HG03558 (cell line): ENCODE measurements around the gene GSDMA.

Experiments used
- ATAC-seq: cut with Tn5 transposase; IDR thresholded peaks from one replicate; pipeline ENCODE4 v1.9.1; 2021; ENCODE audit warnings: moderate number of reproducible peaks; ENCODE audit not compliant: unreplicated experiment; ENCODE audit errors: extremely low read depth

The GSDMA gene

DNA sequence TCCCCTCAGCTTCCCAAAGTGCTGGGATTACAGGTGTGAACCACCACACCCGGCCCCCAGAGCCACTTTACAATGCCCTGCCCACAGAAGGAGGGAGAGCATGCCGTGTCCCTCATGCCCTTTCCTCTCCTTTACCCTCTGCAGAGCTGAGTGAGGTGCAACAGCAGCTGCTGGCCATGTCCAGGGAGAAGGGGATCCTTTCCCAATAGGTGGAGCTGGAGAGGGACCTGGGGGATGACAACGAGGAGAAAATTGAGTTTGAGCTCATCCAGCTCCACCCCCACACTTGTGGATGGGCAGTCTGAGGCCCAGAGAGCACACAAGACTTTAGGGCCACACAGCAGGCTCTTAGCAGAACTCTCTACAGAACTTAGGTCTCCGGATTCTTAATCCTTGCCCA is 7.9 kb upstream of the GSDMA start:
- no peak for ATAC-seq

DNA sequence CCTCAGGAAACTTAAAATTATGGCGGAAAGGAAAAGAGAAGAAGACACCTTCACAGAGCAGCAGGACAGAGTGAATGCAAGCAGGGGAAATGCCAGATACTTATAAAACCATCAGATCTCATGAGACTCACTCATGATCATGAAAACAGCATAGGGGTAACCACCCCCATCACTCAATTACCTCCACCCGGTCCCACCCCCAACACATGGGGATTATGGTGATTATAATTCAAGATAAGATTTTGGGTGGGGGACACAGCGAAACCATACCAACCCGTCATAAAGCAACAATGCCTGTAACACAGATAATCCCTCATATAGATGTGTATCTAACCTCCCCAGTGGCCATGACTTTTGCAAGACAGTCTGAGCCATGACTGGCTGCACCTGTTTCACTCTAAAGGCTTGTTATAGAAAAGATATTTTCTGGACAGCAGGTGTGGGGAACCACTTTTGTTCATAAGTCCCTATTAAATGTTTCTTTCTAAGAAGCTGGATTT is 7.0 kb upstream of the GSDMA start:
- no peak for ATAC-seq

DNA sequence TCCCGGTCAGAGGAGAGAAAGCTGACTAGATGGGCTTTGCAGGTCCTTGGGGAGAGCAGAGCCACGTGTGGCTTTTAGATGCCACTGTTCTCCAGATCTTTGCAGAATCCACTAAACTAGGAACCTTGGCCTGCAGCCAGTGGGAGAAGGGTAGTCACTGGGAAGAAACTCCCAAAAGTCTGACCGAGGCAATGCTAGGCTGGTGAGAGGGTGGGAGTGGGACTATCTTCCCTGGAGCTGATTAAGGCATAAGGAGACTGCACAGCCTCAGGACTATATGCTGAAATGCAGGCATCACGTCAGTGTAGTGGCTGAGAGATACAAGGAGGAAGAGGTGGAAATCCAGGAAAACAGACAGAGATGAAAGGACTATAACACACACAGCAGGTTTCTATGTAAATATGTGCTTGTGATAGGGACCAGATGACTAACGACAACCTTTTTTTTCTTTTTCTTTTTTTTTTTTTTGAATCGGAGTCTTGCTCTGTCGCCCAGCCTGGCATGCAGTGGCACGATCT is 2.2 kb upstream of the GSDMA start:
- no peak for ATAC-seq

DNA sequence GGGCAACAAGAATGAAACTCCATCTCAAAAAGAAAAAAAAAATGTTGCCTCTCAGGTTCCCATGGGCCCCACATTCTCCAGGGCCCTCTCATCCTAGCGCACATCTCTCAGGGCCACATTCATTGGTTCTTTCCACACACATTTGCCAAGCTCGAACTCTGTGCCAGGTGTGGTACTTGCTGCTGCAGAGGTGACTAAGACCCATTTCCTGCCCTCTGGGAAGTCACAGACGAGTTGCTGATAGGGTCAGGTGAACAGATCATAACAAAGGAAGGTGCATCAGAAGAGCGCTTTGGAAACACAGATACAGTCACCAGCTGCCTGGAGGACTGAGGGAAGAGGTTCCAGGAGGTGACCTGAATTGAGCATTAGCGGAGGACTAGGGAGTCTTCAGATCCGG is 1.0 kb downstream of the GSDMA start:
- no peak for ATAC-seq

DNA sequence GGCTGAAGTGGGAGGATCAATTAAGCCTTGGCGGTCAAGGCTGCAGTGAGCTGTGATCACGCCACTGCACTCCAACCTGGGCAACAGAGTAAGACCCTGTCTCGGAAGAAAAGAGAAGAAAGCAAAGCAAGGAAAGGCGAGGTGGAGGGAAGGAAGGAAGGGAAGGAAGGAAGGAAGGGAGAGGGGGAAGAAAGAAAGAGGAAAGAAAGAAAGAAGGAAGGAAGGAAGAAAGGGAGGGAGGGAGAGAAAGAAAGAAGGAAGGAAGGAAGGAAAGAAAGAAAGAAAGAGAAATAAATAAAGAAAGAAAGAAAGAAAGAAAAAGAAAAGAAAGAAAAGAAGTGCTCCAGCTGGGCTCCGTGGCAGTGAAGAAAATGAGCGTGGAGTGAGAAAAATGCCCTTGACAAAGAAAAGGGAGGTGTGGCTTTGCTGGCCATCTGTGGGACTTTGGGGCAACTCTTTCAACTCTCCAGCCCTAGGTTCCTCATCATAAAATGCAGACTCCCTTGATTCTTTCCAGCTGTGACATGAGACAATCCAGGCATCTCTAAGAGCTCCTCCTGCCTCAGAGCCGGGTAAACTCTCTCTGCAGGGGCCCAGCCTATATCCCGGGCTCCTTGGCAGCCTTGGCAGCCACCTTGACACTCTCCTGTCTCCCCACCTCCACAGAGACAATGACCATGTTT is 2.4 kb downstream of the GSDMA start:
- no peak for ATAC-seq

DNA sequence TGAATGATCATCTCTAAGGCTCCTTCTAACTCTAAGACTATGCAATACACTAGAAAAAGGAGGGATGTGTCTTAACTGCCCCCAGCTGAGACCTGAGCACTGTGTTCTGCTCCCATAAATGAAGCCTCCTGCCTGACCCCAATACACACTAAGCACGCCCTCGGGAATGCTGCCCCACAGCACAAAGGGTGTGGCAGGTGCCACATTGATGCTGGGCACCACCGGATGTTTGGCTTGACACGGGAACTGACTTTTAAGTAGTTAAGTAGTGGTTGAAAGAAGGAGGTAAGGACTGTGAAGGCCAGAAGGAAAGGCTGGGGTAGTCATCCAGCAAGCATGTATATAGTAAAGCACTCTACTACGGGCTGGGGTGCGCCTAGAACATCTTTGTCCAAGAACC is 4.0 kb downstream of the GSDMA start:
- no peak for ATAC-seq

DNA sequence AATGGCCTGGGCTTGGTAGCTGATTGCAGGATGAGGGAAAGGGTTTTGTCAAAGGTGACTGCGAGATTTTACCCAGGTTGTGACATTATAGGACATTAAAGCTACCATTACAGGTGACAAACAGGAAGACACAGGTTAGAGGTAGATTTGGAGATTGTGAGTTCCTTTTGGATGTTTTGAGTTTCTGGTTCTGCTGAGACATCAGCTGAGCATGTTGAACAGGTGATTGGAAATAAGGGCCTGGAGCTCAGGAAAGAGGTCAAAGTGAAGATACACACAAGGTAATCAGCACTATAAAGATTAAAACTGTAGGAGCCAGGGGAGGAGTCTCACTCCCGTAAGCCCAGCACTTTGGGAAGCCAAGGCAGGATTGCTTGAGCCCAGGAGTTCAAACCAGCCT is 6.0 kb downstream of the GSDMA start:
- ATAC-seq = no peak

DNA sequence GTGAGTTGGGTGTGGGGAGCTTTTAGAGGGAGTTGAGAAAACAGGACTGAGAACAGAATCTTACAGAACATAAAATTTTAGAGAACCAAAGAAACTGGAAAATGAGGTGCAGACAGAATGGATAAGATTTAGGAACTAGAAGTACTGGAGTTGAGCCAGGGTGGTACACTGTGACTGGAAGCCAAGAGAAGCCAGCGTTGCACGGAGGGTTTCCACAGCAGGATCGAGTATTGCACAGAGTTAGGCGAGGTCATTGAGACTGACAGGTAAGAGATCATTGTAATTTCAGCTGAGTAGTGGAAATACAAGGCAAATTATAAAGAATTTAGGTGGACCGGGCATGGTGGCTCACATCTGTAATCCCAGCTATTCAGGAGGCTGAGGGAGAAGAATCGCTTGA is 6.6 kb downstream of the GSDMA start:
- ATAC-seq = no peak

DNA sequence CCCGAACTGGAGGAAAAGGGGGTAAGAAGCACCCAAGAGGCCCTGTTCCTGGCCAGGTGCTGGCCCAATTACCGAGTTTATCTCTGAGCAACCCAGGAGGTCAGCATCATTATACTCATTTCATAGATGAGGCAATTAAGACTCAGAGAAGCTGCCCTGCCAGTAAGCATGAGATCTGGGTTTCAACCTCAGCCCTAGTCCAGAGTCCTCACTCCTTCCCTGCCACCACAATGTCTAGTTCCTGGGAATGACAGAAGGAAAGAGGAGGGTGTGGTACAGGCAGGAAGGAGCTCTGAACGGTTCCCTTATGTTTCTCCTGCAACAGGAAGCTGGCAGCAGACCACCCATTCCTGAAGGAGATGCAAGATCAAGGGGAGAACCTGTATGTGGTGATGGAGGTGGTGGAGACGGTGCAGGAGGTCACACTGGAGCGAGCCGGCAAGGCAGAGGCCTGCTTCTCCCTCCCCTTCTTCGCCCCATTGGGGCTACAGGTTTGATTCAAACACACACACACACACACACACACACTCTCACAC is 7.4 kb downstream of the GSDMA start:
- no peak for ATAC-seq

DNA sequence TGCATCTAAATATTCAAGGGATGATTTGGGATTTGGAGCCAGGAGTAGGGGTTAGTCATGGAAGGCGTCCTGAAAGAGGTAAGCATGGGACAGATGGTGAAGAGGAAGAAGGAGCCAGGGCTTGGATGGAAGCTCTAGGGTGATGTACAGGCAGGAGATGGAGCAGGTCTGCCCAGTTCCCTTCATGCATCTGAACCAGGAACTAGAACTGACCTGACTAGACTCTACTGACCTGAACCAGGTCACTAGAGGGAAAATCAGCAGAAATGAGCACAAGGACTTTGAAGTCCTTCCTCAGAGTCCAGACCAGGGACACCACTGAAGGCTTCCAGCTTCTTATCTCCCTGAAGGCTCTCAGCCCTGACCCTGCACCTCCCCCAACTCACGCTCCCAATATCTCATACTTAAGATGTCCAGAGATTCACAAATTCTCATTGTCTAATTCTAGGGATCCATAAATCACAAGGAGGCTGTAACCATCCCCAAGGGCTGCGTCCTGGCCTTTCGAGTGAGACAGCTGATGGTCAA is 8.3 kb downstream of the GSDMA start:
- ATAC-seq = no peak

DNA sequence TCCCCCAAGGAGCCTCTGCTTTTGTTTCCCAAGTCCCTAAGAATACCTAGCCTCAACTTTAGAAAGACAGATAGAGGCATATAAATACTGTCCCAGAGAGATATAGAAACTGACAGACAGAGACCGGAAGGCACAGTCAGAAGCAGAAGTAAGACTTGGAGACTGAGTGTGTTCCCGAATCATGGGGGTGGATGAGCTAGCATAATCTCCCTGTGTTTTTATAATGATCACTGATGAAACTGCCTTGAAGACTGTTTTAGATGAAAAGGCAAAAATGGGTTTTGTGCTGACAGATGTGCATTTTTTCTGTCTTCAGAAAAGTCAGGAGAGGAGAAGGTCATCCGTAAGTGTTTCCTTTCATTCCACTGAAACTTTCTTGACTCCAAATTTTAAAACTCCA is 9.5 kb downstream of the GSDMA start:
- no peak for ATAC-seq

DNA sequence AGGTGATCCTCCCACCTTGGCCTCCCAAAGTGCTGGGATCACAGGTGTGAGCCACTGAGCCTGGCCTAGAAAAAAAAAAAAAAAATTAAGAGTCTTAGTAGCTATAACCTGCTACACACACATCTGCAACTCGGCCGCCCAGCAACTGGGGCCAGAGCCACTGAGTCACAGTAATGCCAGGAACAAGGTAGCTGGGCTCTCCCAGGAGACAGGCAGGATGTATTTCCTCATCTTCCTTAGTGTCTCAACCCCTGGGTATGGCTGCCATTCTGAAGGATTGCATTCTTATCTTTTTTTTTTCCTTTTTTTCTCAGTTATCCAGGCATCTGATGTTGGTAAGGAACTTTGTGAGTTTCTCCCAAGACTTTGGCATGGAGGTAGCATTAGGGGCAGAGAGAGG is 10.7 kb downstream of the GSDMA start:
- ATAC-seq = no peak

DNA sequence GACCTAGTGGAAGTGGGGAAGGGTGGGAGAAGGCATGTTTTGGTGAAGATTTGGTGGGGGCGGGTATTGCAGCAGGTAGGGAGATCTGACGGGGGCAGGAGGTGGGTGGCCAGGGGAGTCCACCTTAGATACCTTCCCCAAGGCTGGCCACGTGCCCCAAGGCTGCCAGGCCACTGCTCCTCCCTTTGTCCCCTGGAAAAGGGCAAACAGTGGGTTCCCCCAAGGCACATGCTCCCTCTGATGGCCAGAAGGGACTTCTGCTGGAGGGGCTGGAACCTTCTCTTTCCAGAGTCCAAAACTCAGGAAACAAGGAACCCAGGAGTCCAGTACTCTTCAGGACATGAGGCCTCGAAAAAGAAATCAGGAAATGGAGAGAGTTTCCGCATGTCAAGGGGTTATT is 11.6 kb downstream of the GSDMA start:
- no peak for ATAC-seq

DNA sequence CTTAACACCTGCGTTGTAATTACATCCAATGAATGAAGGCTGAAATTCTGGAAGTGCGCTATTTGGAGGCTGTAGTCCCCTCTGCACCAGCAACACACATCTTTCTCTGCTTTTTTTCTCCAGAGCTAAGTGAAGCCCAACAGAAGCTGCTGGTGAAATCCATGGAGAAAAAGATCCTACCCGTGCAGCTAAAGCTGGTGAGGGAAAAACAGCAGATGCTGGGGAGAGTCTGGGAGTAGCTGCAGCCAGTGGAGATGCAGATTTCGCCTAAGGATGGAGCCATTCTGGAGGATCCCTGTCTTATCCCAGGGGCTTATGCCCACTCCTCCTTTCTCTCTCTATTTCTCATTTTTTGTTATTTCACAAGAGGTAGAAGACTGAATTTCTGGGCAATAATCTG is 13.0 kb downstream of the GSDMA start:
- ATAC-seq = no peak

DNA sequence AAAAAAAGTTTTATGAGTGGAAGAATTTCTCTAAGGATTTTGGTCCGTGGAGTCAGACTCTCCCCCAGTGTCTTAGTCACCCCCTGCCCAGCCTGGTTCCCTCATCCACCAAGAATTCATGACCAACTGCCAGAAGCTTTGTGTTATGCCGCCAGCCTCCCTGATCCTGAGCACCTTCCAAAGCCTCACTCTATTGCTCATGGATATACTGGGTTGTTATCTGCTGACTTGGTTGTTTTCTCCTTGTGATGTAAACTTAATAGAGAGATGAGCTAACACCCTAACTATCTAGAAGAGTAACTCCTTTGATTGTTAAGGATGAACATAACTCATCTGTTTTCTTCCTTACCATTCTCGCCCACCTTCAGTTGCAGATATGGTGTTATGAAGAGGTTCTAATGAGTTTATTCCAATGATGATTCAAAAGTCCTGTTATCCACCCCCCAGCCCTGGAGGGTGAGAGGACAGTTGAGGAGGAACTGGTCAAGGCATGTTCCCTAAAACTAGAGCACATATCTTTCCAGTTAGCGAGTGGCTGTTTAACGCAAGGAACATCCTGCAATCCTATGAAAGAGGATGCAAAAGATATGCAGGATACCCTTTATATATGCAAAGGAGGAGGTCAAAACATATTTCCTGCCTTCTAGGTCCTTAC is 16.3 kb downstream of the GSDMA start:
- no peak for ATAC-seq

DNA sequence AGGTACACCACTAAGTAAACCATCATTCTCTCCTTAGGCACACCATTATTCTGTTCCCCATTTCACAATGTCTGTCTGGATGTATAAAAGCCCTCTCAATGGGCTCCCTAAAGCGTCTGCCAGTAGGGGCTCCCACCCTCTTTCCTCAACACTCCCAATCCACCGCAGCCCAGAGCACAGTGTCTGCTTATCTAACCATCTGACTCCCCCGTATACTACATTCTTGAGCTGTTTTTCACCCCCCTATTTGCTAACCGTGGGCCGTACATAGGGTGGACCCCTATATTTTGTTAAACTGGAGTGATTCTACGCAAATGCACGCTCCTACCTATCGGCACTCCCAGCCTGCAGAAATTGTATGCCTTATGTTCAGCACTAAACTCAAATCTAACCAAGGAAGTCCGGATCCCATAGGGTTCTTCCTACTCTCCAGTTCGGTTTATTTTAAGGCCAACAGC is 17.1 kb downstream of the GSDMA start:
- ATAC-seq = no peak

DNA sequence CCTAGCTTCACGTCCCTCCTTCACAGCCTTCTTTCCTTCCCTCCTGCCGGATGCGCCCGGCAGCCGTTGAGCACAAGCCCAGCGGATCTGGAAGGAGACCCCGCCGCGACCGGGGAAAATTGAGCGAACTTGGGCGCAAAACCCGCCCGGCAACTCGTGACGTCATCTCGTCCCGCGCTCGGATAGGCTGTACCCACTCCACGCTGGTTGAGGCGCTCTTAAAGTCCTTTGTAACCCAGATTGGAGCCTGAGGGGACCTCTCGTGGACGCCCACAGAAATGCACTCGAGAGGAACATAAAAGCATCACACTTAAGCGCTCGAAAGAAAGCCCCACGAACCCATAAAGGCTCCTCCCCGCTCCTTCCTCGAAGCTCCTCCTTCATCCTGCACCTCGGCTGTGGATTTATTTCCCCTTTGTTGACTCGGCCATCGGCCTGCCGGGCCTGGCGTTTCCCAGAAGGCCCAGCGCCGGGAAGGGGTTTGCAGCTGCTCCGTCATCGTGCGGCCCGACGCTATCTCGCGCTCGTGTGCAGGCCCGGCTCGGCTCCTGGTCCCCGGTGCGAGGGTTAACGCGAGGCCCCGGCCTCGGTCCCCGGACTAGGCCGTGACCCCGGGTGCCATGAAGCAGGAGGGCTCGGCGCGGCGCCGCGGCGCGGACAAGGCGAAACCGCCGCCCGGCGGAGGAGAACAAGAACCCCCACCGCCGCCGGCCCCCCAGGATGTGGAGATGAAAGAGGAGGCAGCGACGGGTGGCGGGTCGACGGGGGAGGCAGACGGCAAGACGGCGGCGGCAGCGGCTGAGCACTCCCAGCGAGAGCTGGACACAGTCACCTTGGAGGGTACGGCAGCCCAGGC is 17.8 kb downstream of the GSDMA start, which contains the start of gene PSMD3:
PSMD3 (plus strand) TSS at position 457 of the 856 bp plus-strand sequence; CDS start at position 621, 164 bp downstream.
- ATAC-seq = peak; percentile 86

DNA sequence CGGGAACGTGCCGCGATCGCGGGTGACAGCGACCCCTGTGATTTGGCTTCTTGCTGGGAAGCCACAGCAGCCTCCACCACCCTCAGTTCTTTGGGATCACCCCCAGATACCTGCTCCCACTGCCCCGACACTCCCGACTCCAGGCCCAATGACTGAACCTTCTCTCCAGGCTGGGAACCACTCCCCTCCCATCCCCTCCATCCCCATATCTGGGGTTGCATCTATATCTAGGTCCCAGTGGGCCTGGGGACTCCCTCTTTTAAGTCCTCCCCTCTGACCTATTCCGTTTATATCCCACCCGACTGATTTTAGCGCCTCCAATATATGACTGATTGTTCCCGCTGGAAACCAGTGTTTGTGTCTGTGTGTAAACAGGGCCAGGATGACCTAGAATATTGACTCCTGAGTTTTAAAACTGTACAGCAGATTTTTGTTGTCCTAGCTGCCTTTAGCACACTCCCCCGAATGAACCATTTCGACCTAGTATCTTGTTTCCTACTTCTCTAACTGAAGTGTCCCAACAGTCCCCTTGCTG is 18.5 kb downstream of the GSDMA start:
- ATAC-seq = no peak

DNA sequence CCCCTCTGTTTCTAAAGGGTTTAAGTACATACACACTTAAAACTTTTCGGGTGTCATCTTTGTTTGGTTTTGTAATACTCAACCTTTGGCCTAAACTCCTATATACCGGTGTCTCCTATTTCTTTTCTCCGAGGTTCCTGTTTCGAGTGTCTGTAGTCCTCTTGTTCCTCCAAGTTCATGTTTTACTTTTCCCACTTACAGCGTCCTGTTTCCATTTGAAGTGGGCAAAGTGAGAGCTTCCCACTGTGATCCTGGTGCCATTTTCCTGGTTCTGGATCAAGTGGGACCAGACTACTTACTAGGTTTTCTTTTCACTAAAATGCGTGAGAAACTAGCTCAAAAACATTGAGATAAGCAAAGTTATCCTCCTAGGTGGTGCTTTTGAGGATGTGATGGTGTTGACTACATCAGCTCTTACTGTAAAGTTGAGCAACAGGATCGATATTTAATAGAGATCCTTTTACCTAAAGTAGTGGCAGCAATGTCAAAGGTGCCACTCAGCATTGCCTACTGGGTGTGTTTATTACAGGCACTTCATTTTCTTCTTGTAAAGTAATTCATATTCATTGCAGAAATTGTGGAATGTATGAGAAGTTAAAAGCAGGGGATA is 19.1 kb downstream of the GSDMA start:
- no peak for ATAC-seq
